ENCODE data around the gene SEPTIN1. TPM values are rescaled to one million over a fixed set of nuclear protein-coding genes. Genes with fewer than 3 reads are reported as not detected.
A peak's percentile ranks its signal among the peaks of the same experiment; 100 is the strongest.
"Not testable (repeated sequence)": the region's sequence is repeated elsewhere in the genome, so short reads cannot be mapped to it uniquely, and the experiment has no call there.

SEPTIN1 gene
- total RNA-seq, 2 donors from 2014 or later, result 4.3 to 4.5 TPM

- no peak for TF ChIP-seq CTCF (IDR thresholded peaks at IDR 0.05)
- no peak for DNase-seq
- intact Hi-C loops (cut with DNase I), result no loop called here
- Histone ChIP-seq H3K9me3 (no peaks in the 10 kb centered on the region), H3K4me3 (no peak overlapping the region), H3K9ac (ENCODE audit: low read depth in 2 of 2, low read length in 2 of 2) (no peak overlapping the region), H3K27ac (no peak overlapping the region), H3K27me3 (no peaks in the 10 kb centered on the region), H3K4me1 (no peaks in the 10 kb centered on the region), H3K36me3 (peaks cover 8% of the 10 kb centered on the region)
Measured at GRCh38 chr16:30348113-30348512, 34.2 kb downstream of the SEPTIN1 start.

- no peaks in the 10 kb centered on the region for H3K27me3 ChIP-seq
- no peaks in the 10 kb centered on the region for H3K4me1 ChIP-seq
- intact Hi-C loops (cut with DNase I), result no loop called here
- no peak overlapping the region for H3K4me3 ChIP-seq
- H3K36me3 ChIP-seq, result no peaks in the 10 kb centered on the region
- H3K9me3 ChIP-seq, result no peaks in the 10 kb centered on the region
- no peak for DNase-seq
- no peak for TF ChIP-seq CTCF (IDR thresholded peaks at IDR 0.05)
- H3K9ac ChIP-seq (ENCODE audit: low read depth in 2 of 2, low read length in 2 of 2), result no peak overlapping the region
- no peak overlapping the region for H3K27ac ChIP-seq
Measured at GRCh38 chr16:30346286-30346685, 36.1 kb downstream of the SEPTIN1 start.

GRCh38 chr16:30343491-30343820 lies 38.9 kb downstream of the SEPTIN1 start:
- H3K9ac ChIP-seq (ENCODE audit: low read depth in 2 of 2, low read length in 2 of 2); H3K27ac ChIP-seq; intact Hi-C loops (cut with DNase I); H3K36me3 ChIP-seq; DNase-seq; H3K4me1 ChIP-seq; H3K9me3 ChIP-seq; H3K4me3 ChIP-seq; H3K27me3 ChIP-seq: not testable (repeated sequence)

- H3K36me3 ChIP-seq, result no peaks in the 10 kb centered on the region
- peak; percentile 16 for DNase-seq
- H3K27ac ChIP-seq, result no peak overlapping the region
- no peaks in the 10 kb centered on the region for H3K9me3 ChIP-seq
- no peaks in the 10 kb centered on the region for H3K27me3 ChIP-seq
- no peak for TF ChIP-seq CTCF (IDR thresholded peaks at IDR 0.05)
- H3K4me3 ChIP-seq, result no peak overlapping the region
- intact Hi-C loops (cut with DNase I), result no loop called here
- H3K9ac ChIP-seq (ENCODE audit: low read depth in 2 of 2, low read length in 2 of 2), result no peak overlapping the region
- H3K4me1 ChIP-seq, result no peaks in the 10 kb centered on the region
Measured at GRCh38 chr16:30342751-30343490, 39.4 kb downstream of the SEPTIN1 start.

GRCh38 chr16:30341971-30342370 lies 40.4 kb downstream of the SEPTIN1 start:
- H3K9ac ChIP-seq (ENCODE audit: low read depth in 2 of 2, low read length in 2 of 2); H3K4me3 ChIP-seq; H3K27ac ChIP-seq; H3K36me3 ChIP-seq; H3K9me3 ChIP-seq; H3K4me1 ChIP-seq; H3K27me3 ChIP-seq; DNase-seq; intact Hi-C loops (cut with DNase I): not testable (repeated sequence)

GRCh38 chr16:30340621-30341020 lies 41.7 kb downstream of the SEPTIN1 start:
- peak; percentile 16 for DNase-seq
- H3K27ac ChIP-seq, result no peak overlapping the region

GRCh38 chr16:30338715-30339114 lies 43.6 kb downstream of the SEPTIN1 start:
- not testable (repeated sequence) for H3K27me3 ChIP-seq, DNase-seq

More at GRCh38 chr16:30340621-30341020, 41.7 kb downstream of the SEPTIN1 start:
- Histone ChIP-seq H3K4me3 (no peak overlapping the region), H3K36me3 (no peaks in the 10 kb centered on the region), H3K9ac (ENCODE audit: low read depth in 2 of 2, low read length in 2 of 2) (no peak overlapping the region), H3K9me3 (no peaks in the 10 kb centered on the region), H3K4me1 (no peaks in the 10 kb centered on the region), H3K27me3 (no peaks in the 10 kb centered on the region)
- no peak for TF ChIP-seq CTCF (IDR thresholded peaks at IDR 0.05)
- intact Hi-C loops (cut with DNase I), result no loop called here

GRCh38 chr16:30337964-30338357 lies 44.4 kb downstream of the SEPTIN1 start:
- intact Hi-C loops (cut with DNase I); H3K27me3 ChIP-seq; DNase-seq; H3K9me3 ChIP-seq; H3K36me3 ChIP-seq; H3K9ac ChIP-seq (ENCODE audit: low read depth in 2 of 2, low read length in 2 of 2); H3K27ac ChIP-seq; H3K4me1 ChIP-seq; H3K4me3 ChIP-seq: not testable (repeated sequence)

More at GRCh38 chr16:30338715-30339114, 43.6 kb downstream of the SEPTIN1 start:
- intact Hi-C loops (cut with DNase I); H3K36me3 ChIP-seq; H3K9ac ChIP-seq (ENCODE audit: low read depth in 2 of 2, low read length in 2 of 2); H3K4me3 ChIP-seq; H3K27ac ChIP-seq; H3K9me3 ChIP-seq; H3K4me1 ChIP-seq: not testable (repeated sequence)
